ENCODE measurements around the gene CKS1B. TPM values are rescaled to one million over a fixed set of nuclear protein-coding genes. Genes with fewer than 3 reads are reported as not detected.

CKS1B gene
- total and polyA plus RNA-seq, 4 donors, result 32.4 to 57.9 (median 44.4) TPM

GRCh38 chr1:155009742-155010141, 35.3 kb downstream of the CKS1B start:
- TF ChIP-seq FOXA1 (IDR thresholded peaks at IDR 0.05) (no peak), ATF3 (IDR thresholded peaks at IDR 0.05) (no peak), JUND (IDR thresholded peaks at IDR 0.05) (no peak), SP1 (IDR thresholded peaks at IDR 0.05) (no peak), RXRA (IDR thresholded peaks at IDR 0.05) (no peak), REST (IDR thresholded peaks at IDR 0.05) (no peak), GABPA (IDR thresholded peaks at IDR 0.05 in 1 of 2, conservative IDR thresholded peaks at IDR 0.05 in 1 of 2) (no peak)
- H3K36me3 ChIP-seq (ENCODE audit: control insufficient read depth in 4 of 4, insufficient read depth in 3 of 4, low read depth in 1 of 4, low read length in 3 of 4), result peaks cover 0 to 9% (median 5%) of the 10 kb centered on the region in 4 donors
- H3K27me3 ChIP-seq (ENCODE audit: control insufficient read depth in 4 of 4, insufficient read depth in 4 of 4, low read length in 3 of 4), result no peaks in the 10 kb centered on the region
- H3K9ac ChIP-seq (ENCODE audit: low read depth in 1 of 2, low read length in 2 of 2), result no peak overlapping the region
- no peaks in the 10 kb centered on the region for H3K9me3 ChIP-seq (ENCODE audit: control insufficient read depth in 4 of 4, low read length in 3 of 4)
- H3K4me1 ChIP-seq (ENCODE audit: control insufficient read depth in 4 of 4, insufficient read depth in 4 of 4, low read length in 3 of 4), result peaks cover 64 to 93% (median 82%) of the 10 kb centered on the region in 4 donors
- no peak overlapping the region for H3K4me3 ChIP-seq (ENCODE audit: low read depth in 1 of 3, low read length in 3 of 3)
- H3K27ac ChIP-seq (ENCODE audit: low read depth in 1 of 2, low read length in 2 of 2), result peak overlapping the region; percentile 11 to 29
- 95% methylated on average over 5 of the region's 5 CpGs for WGBS
- DNase-seq (ENCODE audit: low spot score), result no peak

GRCh38 chr1:155010211-155010918, 35.9 kb downstream of the CKS1B start:
- no peaks in the 10 kb centered on the region for H3K27me3 ChIP-seq (ENCODE audit: control insufficient read depth in 4 of 4, insufficient read depth in 4 of 4, low read length in 3 of 4)
- no peak overlapping the region for H3K9ac ChIP-seq (ENCODE audit: low read depth in 1 of 2, low read length in 2 of 2)
- peak overlapping the region in 1 of 2 donors; percentile 29 for H3K27ac ChIP-seq (ENCODE audit: low read depth in 1 of 2, low read length in 2 of 2)
- peaks cover 0 to 13% (median 6%) of the 10 kb centered on the region in 4 donors for H3K36me3 ChIP-seq (ENCODE audit: control insufficient read depth in 4 of 4, insufficient read depth in 3 of 4, low read depth in 1 of 4, low read length in 3 of 4)
- no peak for TF ChIP-seq REST (IDR thresholded peaks at IDR 0.05)
- no peak for TF ChIP-seq RAD21 (IDR thresholded peaks at IDR 0.05)
- peak in 1 of 2 donors; percentile 35 for TF ChIP-seq HNF4A (conservative IDR thresholded peaks at IDR 0.05)
- no peaks in the 10 kb centered on the region for H3K9me3 ChIP-seq (ENCODE audit: control insufficient read depth in 4 of 4, low read length in 3 of 4)
- H3K4me3 ChIP-seq (ENCODE audit: low read depth in 1 of 3, low read length in 3 of 3), result no peak overlapping the region
- WGBS, result 64% methylated on average over 11 of the region's 11 CpGs
- no peak for DNase-seq (ENCODE audit: low spot score)
- peaks cover 61 to 92% (median 77%) of the 10 kb centered on the region in 4 donors for H3K4me1 ChIP-seq (ENCODE audit: control insufficient read depth in 4 of 4, insufficient read depth in 4 of 4, low read length in 3 of 4)
